Measurements from ENCODE around the gene MED22. TPM values are rescaled to one million over a fixed set of nuclear protein-coding genes. Genes with fewer than 3 reads are reported as not detected.
"Not testable (repeated sequence)": the region's sequence is repeated elsewhere in the genome, so short reads cannot be mapped to it uniquely, and the experiment has no call there.

Gene MED22
- total RNA-seq, 1 experiment from 2014 or later = 18.6 TPM

DNA sequence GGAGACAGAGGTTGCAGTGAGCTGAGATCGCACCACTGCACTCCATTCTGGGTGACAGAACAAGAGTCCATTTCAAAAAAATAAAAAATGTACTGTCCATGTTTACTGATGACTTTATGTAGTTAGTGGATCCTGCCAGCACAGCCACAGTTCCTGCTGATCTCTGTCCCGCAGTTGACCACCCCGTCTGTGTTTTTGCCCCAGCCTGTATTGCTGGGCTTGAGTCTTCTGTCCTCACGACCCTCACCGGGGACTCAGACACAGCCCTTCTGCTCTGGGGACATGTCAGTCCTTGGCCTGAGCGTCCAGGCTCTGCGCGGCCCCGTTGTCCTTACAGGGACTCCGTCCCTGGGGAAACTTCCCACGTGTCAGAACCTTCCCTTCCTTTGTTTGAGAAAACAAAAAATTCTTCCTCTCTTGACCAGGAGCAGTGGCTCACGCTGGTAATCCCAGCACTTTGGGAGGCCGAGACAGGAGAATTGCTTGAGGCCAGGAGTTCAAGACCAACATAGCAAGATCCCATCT lies 26.5 kb downstream of the MED22 start (continued):
- TF ChIP-seq, protein P1, sequence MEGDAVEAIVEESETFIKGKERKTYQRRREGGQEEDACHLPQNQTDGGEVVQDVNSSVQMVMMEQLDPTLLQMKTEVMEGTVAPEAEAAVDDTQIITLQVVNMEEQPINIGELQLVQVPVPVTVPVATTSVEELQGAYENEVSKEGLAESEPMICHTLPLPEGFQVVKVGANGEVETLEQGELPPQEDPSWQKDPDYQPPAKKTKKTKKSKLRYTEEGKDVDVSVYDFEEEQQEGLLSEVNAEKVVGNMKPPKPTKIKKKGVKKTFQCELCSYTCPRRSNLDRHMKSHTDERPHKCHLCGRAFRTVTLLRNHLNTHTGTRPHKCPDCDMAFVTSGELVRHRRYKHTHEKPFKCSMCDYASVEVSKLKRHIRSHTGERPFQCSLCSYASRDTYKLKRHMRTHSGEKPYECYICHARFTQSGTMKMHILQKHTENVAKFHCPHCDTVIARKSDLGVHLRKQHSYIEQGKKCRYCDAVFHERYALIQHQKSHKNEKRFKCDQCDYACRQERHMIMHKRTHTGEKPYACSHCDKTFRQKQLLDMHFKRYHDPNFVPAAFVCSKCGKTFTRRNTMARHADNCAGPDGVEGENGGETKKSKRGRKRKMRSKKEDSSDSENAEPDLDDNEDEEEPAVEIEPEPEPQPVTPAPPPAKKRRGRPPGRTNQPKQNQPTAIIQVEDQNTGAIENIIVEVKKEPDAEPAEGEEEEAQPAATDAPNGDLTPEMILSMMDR (IDR thresholded peaks at IDR 0.05 in 2 of 3, conservative IDR thresholded peaks at IDR 0.05 in 1 of 3; ENCODE audit: borderline replicate concordance in 1 of 3, insufficient read depth in 1 of 3, low read depth in 2 of 3, low read length in 2 of 3) = no peak

DNA sequence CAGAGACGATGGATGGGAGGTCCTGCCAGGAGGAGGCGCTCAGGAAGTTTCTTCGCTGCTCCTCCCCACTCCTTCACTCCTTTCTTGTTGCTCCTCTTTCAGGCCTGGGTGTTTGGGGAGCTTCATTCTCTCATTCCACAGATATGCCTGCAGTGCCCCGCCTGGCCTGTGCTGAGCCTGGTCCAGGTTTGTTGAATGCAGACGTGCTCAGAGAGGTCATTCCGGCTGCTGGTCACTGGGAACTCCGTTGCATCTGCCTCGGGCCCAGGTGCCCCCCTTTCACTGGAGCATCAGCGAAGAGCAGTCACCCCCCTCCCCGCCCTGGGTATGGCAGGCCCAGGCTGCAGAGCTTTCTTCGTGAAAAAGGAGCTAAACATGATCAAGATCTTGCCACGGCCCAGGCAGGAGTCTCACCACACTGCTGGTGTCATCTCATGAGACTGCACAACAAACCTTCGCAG lies 27.5 kb downstream of the MED22 start:
- no peaks in the 10 kb centered on the region for H3K9me2 ChIP-seq (ENCODE audit: insufficient read depth)
- ATAC-seq (peak; percentile 38; the same call in 1 of the 2 replicates), DNase-seq (ENCODE audit: low read depth, low spot score) (no peak)
- BruUV-seq (replicated peaks) = no TSS peak
- no peaks in the 10 kb centered on the region for H3K27me3 ChIP-seq (ENCODE audit: insufficient read depth, low read length)
- H3K4me2 ChIP-seq (ENCODE audit: low read length) = no peak overlapping the region
- no peaks in the 10 kb centered on the region for H3K9me3 ChIP-seq (ENCODE audit: control insufficient read depth in 1 of 2, insufficient read depth in 1 of 2, low read depth in 1 of 2, low read length in 2 of 2)
- H2AFZ ChIP-seq (ENCODE audit: low read depth, low read length, poor library complexity, severe bottlenecking) = no peak overlapping the region
- H3K4me3 ChIP-seq (replicated peaks in 1 of 2; ENCODE audit: low read depth in 1 of 2, low read length in 2 of 2) = no peak overlapping the region
- no peaks in the 10 kb centered on the region for H3K4me1 ChIP-seq (ENCODE audit: control insufficient read depth in 1 of 2, insufficient read depth in 2 of 2, low read length in 2 of 2)
- no peak overlapping the region for H3K27ac ChIP-seq (ENCODE audit: low read depth, low read length)
- H3K36me3 ChIP-seq (ENCODE audit: control insufficient read depth in 1 of 2, insufficient read depth in 2 of 2, low read length in 2 of 2) = no peaks in the 10 kb centered on the region
- H3K9ac ChIP-seq (ENCODE audit: low read length) = no peak overlapping the region
- H3K79me2 ChIP-seq (ENCODE audit: insufficient read depth, low read length) = no peaks in the 10 kb centered on the region
- intact Hi-C loops (cut with micrococcal nuclease) = no loop called here
- RAD21 ChIA-PET (ENCODE audit: low non-redundant PET in 1 of 2, low total read pairs in 2 of 2, uncharacterized antibody in 2 of 2, unreplicated experiment in 2 of 2) = interaction anchor here in 1 of 2 experiments (1.2 kb wide), 1 partner anchor 134 kb away, joined by 3 read pairs; no protein-coding TSS in a partner anchor
- POLR2A ChIA-PET = no interaction called here
- CTCF ChIA-PET = interaction anchor here (0.8 kb wide), 1 partner anchor 134 kb away, joined by 3 read pairs; no protein-coding TSS in a partner anchor
- no peaks in the 10 kb centered on the region for H4K20me1 ChIP-seq (ENCODE audit: insufficient read depth)
- TF ChIP-seq TCF7L2 (IDR thresholded peaks at IDR 0.05; ENCODE audit: borderline replicate concordance, extremely low read depth, insufficient read depth, insufficient read length) (no peak), SIN3A (IDR thresholded peaks at IDR 0.05; ENCODE audit: low read depth) (no peak), ELF1 (IDR thresholded peaks at IDR 0.05; ENCODE audit: borderline replicate concordance, low read depth) (no peak)

DNA sequence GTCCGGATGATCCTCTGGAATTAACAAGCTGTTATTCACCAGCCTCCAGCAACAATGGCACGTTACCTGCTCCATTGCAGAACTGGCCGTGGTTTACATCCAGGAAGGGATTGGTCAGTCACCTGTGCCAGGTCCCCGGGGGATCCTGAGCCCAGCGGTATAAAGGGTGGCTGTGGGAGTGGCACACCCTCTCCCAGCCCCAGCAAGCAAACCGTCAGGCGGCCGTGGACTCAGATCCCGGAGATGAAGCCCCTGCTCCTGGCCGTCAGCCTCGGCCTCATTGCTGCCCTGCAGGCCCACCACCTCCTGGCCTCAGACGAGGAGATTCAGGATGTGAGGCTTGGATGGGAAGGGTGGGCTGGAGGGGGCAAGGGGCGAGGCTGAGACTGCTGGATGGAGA lies 30.4 kb downstream of the MED22 start:
- POLR2A ChIA-PET; H3K4me3 ChIP-seq (replicated peaks in 1 of 2; ENCODE audit: low read depth in 1 of 2, low read length in 2 of 2): not testable (repeated sequence)

More for the DNA sequence above, 30.4 kb downstream of the MED22 start:
- H3K27ac ChIP-seq (ENCODE audit: low read depth, low read length); H3K4me2 ChIP-seq (ENCODE audit: low read length); RAD21 ChIA-PET (ENCODE audit: low non-redundant PET in 1 of 2, low total read pairs in 2 of 2, uncharacterized antibody in 2 of 2, unreplicated experiment in 2 of 2); H4K20me1 ChIP-seq (ENCODE audit: insufficient read depth); H3K4me1 ChIP-seq (ENCODE audit: control insufficient read depth in 1 of 2, insufficient read depth in 2 of 2, low read length in 2 of 2); BruUV-seq (replicated peaks); H3K27me3 ChIP-seq (ENCODE audit: insufficient read depth, low read length); H3K36me3 ChIP-seq (ENCODE audit: control insufficient read depth in 1 of 2, insufficient read depth in 2 of 2, low read length in 2 of 2); intact Hi-C loops (cut with micrococcal nuclease); CTCF ChIA-PET; H3K9me3 ChIP-seq (ENCODE audit: control insufficient read depth in 1 of 2, insufficient read depth in 1 of 2, low read depth in 1 of 2, low read length in 2 of 2); H2AFZ ChIP-seq (ENCODE audit: low read depth, low read length, poor library complexity, severe bottlenecking); DNase-seq (ENCODE audit: low read depth, low spot score); H3K9ac ChIP-seq (ENCODE audit: low read length); H3K79me2 ChIP-seq (ENCODE audit: insufficient read depth, low read length); H3K9me2 ChIP-seq (ENCODE audit: insufficient read depth); ATAC-seq: not testable (repeated sequence)
